Chondrocyte (in vitro differentiated cells): ENCODE results near the gene SIGLEC9. TPM values are rescaled to one million over a fixed set of nuclear protein-coding genes. Genes with fewer than 3 reads are reported as not detected.

ENCODE experiments used
- DNase-seq: peaks from one replicate; pipeline ENCODE4 v3.0.0; 2021; ENCODE audit warnings: mixed read lengths, low spot score
- H3K27ac Mint-ChIP-seq: one replicate; pipeline ENCODE4 v1.8.0; 2021; ENCODE audit warnings: mild to moderate bottlenecking, moderate library complexity, mixed read lengths; ENCODE audit not compliant: unreplicated experiment
- H3K27me3 Mint-ChIP-seq: 2 replicates; pipeline ENCODE4 v1.8.0; 2021; ENCODE audit warnings: low read depth, mixed read lengths
- H3K36me3 Mint-ChIP-seq: 2 replicates; pipeline ENCODE4 v1.8.0; 2021; ENCODE audit warnings: low read depth, mixed read lengths
- H3K4me1 Mint-ChIP-seq: 2 replicates; pipeline ENCODE4 v1.8.0; 2021; ENCODE audit warnings: low read depth, mild to moderate bottlenecking, mixed read lengths
- H3K4me3 Mint-ChIP-seq: one replicate; pipeline ENCODE4 v1.8.0; 2021; ENCODE audit warnings: mild to moderate bottlenecking, moderate library complexity, mixed read lengths; ENCODE audit not compliant: unreplicated experiment
- H3K9me3 Mint-ChIP-seq: 2 replicates; pipeline ENCODE4 v1.8.0; 2021; ENCODE audit warnings: low read depth, mixed read lengths
- CTCF ChIP-seq: fragments of 200-600 bp; sonication (generic); IDR thresholded peaks from 2 replicates; pipeline ENCODE4 v1.5.0; 2021; ENCODE audit warnings: antibody characterized with exemption, mild to moderate bottlenecking, moderate library complexity
- total RNA-seq: library from RNA; stranded (reverse); gene quantifications from 3 replicates; pipeline ENCODE4 v1.2.1, GENCODE V29; 2021

SIGLEC9 gene
- total RNA-seq, 1 donor from 2014 or later: not detected

- Mint-ChIP-seq H3K9me3 (no peaks in the 10 kb centered on the region), H3K36me3 (peaks cover 9% of the 10 kb centered on the region), H3K27ac (no peak overlapping the region), H3K4me1 (peaks cover 2% of the 10 kb centered on the region), H3K27me3 (no peaks in the 10 kb centered on the region), H3K4me3 (no peak overlapping the region)
- peak; percentile 34 for TF ChIP-seq CTCF
- peak; percentile 38 for DNase-seq
Measured at GRCh38 chr19:51096473-51097165, 28.1 kb upstream of the SIGLEC9 start.

DNA sequence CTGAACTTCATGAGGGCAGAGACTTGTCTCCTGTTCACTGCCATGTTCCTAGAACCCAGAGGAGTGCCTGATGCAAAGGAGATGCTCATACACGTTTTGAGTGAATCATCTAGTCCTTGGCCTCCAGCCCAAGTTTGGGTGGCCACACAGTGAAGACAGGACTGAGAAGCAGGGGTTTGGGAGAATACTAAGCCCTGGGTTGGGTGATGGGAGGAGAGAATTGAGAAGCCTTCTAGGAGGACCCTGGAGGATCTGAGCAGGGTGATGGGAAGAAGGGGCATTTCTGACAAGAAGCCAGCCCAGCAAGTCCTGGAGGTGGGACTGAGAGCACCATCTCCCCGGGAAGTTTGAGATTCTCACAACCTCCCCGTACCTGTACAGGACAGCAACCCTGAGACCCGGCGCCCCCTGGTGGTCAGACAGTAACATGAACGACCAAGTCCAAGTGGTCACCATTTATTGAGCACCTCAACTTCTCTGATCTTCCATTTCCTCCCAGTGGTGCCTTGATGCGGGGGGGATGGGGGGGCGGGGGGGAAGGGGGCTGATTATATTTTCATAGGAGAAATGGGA is 27.5 kb upstream of the SIGLEC9 start:
- H3K27me3 Mint-ChIP-seq: no peaks in the 10 kb centered on the region
- TF ChIP-seq CTCF: peak; percentile 72
- no peaks in the 10 kb centered on the region for H3K9me3 Mint-ChIP-seq
- peak; percentile 49 for DNase-seq
- H3K4me1 Mint-ChIP-seq: peaks cover 2% of the 10 kb centered on the region
- H3K36me3 Mint-ChIP-seq: peaks cover 9% of the 10 kb centered on the region
- no peak overlapping the region for H3K27ac Mint-ChIP-seq
- no peak overlapping the region for H3K4me3 Mint-ChIP-seq

DNA sequence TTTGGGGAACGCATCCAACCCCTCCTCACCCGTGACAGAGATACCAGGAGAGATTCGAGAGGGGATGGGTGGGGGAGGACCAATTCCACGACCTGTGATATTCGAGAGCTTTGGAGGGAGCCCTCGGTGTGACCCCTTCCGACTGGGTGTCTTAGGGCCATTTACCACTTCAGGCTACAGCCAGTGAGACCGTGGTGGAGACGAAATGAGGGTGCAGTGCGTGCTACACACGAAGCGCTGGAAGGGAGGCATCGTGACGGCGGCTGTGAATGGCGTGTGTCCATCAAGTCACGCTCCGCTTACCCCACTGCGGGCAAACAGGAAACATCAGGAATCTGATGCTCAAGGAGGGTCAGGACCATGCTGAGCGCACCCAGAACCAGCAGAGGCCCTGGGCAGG is 26.9 kb upstream of the SIGLEC9 start:
- Mint-ChIP-seq H3K9me3 (no peaks in the 10 kb centered on the region), H3K27me3 (no peaks in the 10 kb centered on the region), H3K36me3 (peaks cover 13% of the 10 kb centered on the region), H3K4me3 (no peak overlapping the region), H3K27ac (no peak overlapping the region), H3K4me1 (peaks cover 2% of the 10 kb centered on the region)
- no peak for TF ChIP-seq CTCF
- peak; percentile 84 for DNase-seq

- no peak for TF ChIP-seq CTCF
Measured at GRCh38 chr19:51098365-51099046, 26.2 kb upstream of the SIGLEC9 start.

GRCh38 chr19:51099047-51099382 is 25.7 kb upstream of the SIGLEC9 start:
- Mint-ChIP-seq H3K4me3 (no peak overlapping the region), H3K36me3 (peaks cover 13% of the 10 kb centered on the region), H3K9me3 (no peaks in the 10 kb centered on the region), H3K4me1 (peaks cover 2% of the 10 kb centered on the region), H3K27ac (no peak overlapping the region), H3K27me3 (no peaks in the 10 kb centered on the region)
- no peak for TF ChIP-seq CTCF
- no peak for DNase-seq

More at GRCh38 chr19:51098365-51099046, 26.2 kb upstream of the SIGLEC9 start:
- Mint-ChIP-seq H3K27me3 (no peaks in the 10 kb centered on the region), H3K36me3 (peaks cover 13% of the 10 kb centered on the region), H3K9me3 (no peaks in the 10 kb centered on the region), H3K4me3 (no peak overlapping the region), H3K4me1 (peaks cover 2% of the 10 kb centered on the region), H3K27ac (no peak overlapping the region)
- peak; percentile 59 for DNase-seq
